Upper lobe of left lung (tissue), 6 donors: Measurements from ENCODE around the gene SIX6. TPM values are rescaled to one million over a fixed set of nuclear protein-coding genes. Genes with fewer than 3 reads are reported as not detected.

Experiments
- ATAC-seq, 2 donors: fragments of 200-7000 bp; cut with Tn5 transposase; one replicate each; pipeline ENCODE4 v1.9.1; 2022; ENCODE audit warnings: mild to moderate bottlenecking in 2 of 2, moderate library complexity in 2 of 2; ENCODE audit not compliant: low FRiP score in 2 of 2
- DNase-seq, 2 donors: peaks; one replicate each; pipeline ENCODE4 v3.0.0-alpha.2; 2019 to 2020
- H3K27ac ChIP-seq, 4 donors: fragments of 200-600 bp; sonication (generic); one replicate each; pipeline ENCODE4 v1.5.1; 2016 to 2019
- H3K27me3 ChIP-seq, 4 donors: fragments of 200-600 bp; sonication (generic); one replicate each; pipeline ENCODE4 v1.5.1; 2017 to 2019
- H3K36me3 ChIP-seq, 4 donors: fragments of 200-600 bp; sonication (generic); one replicate each; pipeline ENCODE4 v1.5.1; 2016 to 2019
- H3K4me1 ChIP-seq, 4 donors: fragments of 200-600 bp; sonication (generic); one replicate each; pipeline ENCODE4 v1.5.1; 2018 to 2019
- H3K4me3 ChIP-seq, 4 donors: fragments of 200-600 bp; sonication (generic); one replicate each; pipeline ENCODE4 v1.5.1; 2017 to 2019; ENCODE audit warnings: mild to moderate bottlenecking in 2 of 4, moderate library complexity in 1 of 4
- H3K9me3 ChIP-seq, 4 donors: fragments of 200-600 bp; sonication (generic); one replicate each; pipeline ENCODE4 v1.5.1; 2018 to 2019
- EP300 ChIP-seq, 4 donors: sonication (generic); formaldehyde crosslinking; IDR thresholded peaks; one replicate each; pipeline ENCODE4 v1.5.1; 2017; ENCODE audit warnings: antibody characterized with exemption in 4 of 4, control low read depth in 2 of 4
- WGBS, 2 donors: methylation state at CpG; one replicate each; pipeline ENCODE4 v1.1.5; 2017 to 2018; 5-methylcytosine and 5-hydroxymethylcytosine counted together
- small RNA-seq, 4 donors: library from RNA; depleted of rRNA; stranded (forward); fragments of <200 nt; gene quantifications; one replicate each; pipeline ENCODE3, GENCODE V24; 2016
- total RNA-seq, 6 donors: library from RNA; depleted of rRNA in 4 of 6; stranded (reverse); fragments of >200 nt in 4 of 6; gene quantifications; one replicate each; pipeline versions ENCODE4 v1.1.0 to v1.2.1, GENCODE V29; 2016 to 2021
- TF ChIP-seq, protein P1 (sequence below), 6 experiments: fragments of 450-650 bp in 4 of 6; fragments of 200-600 bp in 2 of 6; sonication (generic) in 2 of 6; IDR thresholded peaks; one replicate each; pipeline ENCODE4 v1.5.1; 2016 to 2019; ENCODE audit warnings: antibody characterized with exemption in 6 of 6
- donor health status: DM: no; HTN: no; CAD: no; lungs with moderate emphysema.
- donor health status: DM: no; HTN: yes; CAD: no; lungs with severe emphysema.

SIX6 gene
- total RNA-seq, 6 donors from 2014 or later, result not detected

- ATAC-seq, result peak in 1 of 2 donors; percentile 93
Measured at GRCh38 chr14:60561845-60562746, 53.1 kb downstream of the SIX6 start.

More at GRCh38 chr14:60561845-60562746, 53.1 kb downstream of the SIX6 start:
- DNase-seq, result no peak
- H3K36me3 ChIP-seq, result no peaks in the 10 kb centered on the region
- no peaks in the 10 kb centered on the region for H3K27me3 ChIP-seq
- TF ChIP-seq, protein P1, sequence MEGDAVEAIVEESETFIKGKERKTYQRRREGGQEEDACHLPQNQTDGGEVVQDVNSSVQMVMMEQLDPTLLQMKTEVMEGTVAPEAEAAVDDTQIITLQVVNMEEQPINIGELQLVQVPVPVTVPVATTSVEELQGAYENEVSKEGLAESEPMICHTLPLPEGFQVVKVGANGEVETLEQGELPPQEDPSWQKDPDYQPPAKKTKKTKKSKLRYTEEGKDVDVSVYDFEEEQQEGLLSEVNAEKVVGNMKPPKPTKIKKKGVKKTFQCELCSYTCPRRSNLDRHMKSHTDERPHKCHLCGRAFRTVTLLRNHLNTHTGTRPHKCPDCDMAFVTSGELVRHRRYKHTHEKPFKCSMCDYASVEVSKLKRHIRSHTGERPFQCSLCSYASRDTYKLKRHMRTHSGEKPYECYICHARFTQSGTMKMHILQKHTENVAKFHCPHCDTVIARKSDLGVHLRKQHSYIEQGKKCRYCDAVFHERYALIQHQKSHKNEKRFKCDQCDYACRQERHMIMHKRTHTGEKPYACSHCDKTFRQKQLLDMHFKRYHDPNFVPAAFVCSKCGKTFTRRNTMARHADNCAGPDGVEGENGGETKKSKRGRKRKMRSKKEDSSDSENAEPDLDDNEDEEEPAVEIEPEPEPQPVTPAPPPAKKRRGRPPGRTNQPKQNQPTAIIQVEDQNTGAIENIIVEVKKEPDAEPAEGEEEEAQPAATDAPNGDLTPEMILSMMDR (IDR thresholded peaks at IDR 0.05), result peak in 4 of 6 experiments; percentile 11 to 40 (median 34)
- TF ChIP-seq EP300 (IDR thresholded peaks at IDR 0.05), result no peak
- H3K27ac ChIP-seq, result no peak overlapping the region
- H3K4me3 ChIP-seq, result no peak overlapping the region
- no peaks in the 10 kb centered on the region for H3K9me3 ChIP-seq
- WGBS, 2 donors, result 20 to 27% methylated on average over 7 of the region's 7 CpGs
- H3K4me1 ChIP-seq, result peaks cover 0 to 3% (median 0%) of the 10 kb centered on the region in 4 donors

Small RNAs within 50 kb of the gene (small RNA-seq; reads per million reads assigned to genes)
- gene AL049874.4, result 0 reads per million in 4 donors

Other genes starting within 250 kb of the SIX6 start
- 1 to 10 TPM in 1 of 6 donors, not detected in 5; 2.1 TPM for gene C14orf39, start 23.1 kb upstream of the SIX6 start, total RNA-seq
- 1 to 10 TPM in 5 of 6 donors, under 1 TPM in 1; 0.17 to 8.9 (median 1.8) TPM for gene SIX1, start 140.3 kb downstream of the SIX6 start, total RNA-seq
- 1 to 10 TPM in 5 of 6 donors, under 1 TPM in 1; 0.55 to 8.3 (median 1.8) TPM for gene SIX4, start 215.2 kb downstream of the SIX6 start, total RNA-seq
- gene MNAT1, start 225.6 kb downstream of the SIX6 start, total RNA-seq, result 10 to 100 TPM; 15.3 to 66.0 (median 19.9) TPM